ENCODE data around the gene RIMBP2.

RIMBP2 gene

DNA sequence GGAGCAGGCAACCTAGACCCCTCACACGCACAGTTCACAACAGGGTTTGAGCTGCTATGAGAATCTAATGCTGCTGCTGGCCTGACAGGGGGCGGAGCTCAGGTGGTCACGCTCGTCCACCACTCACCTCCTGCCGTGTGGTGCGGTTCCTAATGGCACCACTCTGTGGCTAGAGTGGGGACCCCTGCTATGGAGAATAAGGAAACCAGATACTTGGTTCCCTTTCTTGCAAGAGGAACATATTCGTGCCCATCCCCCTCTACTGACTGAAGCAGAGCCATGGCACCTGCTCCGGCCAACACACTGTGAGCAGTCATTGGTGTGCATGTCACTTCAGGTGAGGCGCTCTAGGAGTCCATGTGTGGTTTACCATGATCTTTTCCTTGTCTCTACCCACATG, 30.4 kb upstream of the RIMBP2 start:
- no peaks in the 10 kb centered on the region for H4K20me1 ChIP-seq (ENCODE audit: insufficient read depth, low read length)
- H3K27ac ChIP-seq (ENCODE audit: low read length), result no peak overlapping the region
- peaks cover 5% of the 10 kb centered on the region for H3K4me1 ChIP-seq (ENCODE audit: low read length)
- H3K36me3 ChIP-seq (replicated peaks; ENCODE audit: low read depth, low read length), result no peaks in the 10 kb centered on the region
- no peaks in the 10 kb centered on the region for H3K27me3 ChIP-seq (ENCODE audit: low read depth, low read length)
- no peak for TF ChIP-seq EZH2phosphoT487 (IDR thresholded peaks at IDR 0.05; ENCODE audit: low read depth)
- TF ChIP-seq CTCF (IDR thresholded peaks at IDR 0.05; ENCODE audit: low read depth, low read length), result no peak
- no peaks in the 10 kb centered on the region for H3K79me2 ChIP-seq (ENCODE audit: low read length)
- H2AFZ ChIP-seq (ENCODE audit: low read depth, low read length), result no peak overlapping the region
- no peak overlapping the region for H3K4me3 ChIP-seq (ENCODE audit: low read length)
- no peaks in the 10 kb centered on the region for H3K9me3 ChIP-seq (ENCODE audit: insufficient read depth, low read length)
- H3K4me2 ChIP-seq (ENCODE audit: low read length), result no peak overlapping the region
- no peak overlapping the region for H3K9ac ChIP-seq (ENCODE audit: low read length)

- H3K9ac ChIP-seq (ENCODE audit: low read length), result no peak overlapping the region
- H3K4me1 ChIP-seq (ENCODE audit: low read length), result no peaks in the 10 kb centered on the region
- no peaks in the 10 kb centered on the region for H3K9me3 ChIP-seq (ENCODE audit: insufficient read depth, low read length)
- H2AFZ ChIP-seq (ENCODE audit: low read depth, low read length), result no peak overlapping the region
- H3K4me3 ChIP-seq (ENCODE audit: low read length), result no peak overlapping the region
- H3K27ac ChIP-seq (ENCODE audit: low read length), result no peak overlapping the region
- TF ChIP-seq EZH2phosphoT487 (IDR thresholded peaks at IDR 0.05; ENCODE audit: low read depth) (no peak), CTCF (IDR thresholded peaks at IDR 0.05; ENCODE audit: low read depth, low read length) (no peak)
- H3K4me2 ChIP-seq (ENCODE audit: low read length), result no peak overlapping the region
- no peaks in the 10 kb centered on the region for H3K79me2 ChIP-seq (ENCODE audit: low read length)
- H3K36me3 ChIP-seq (replicated peaks; ENCODE audit: low read depth, low read length), result no peaks in the 10 kb centered on the region
- H4K20me1 ChIP-seq (ENCODE audit: insufficient read depth, low read length), result no peaks in the 10 kb centered on the region
- H3K27me3 ChIP-seq (ENCODE audit: low read depth, low read length), result no peaks in the 10 kb centered on the region
Measured at GRCh38 chr12:130745921-130746320, 29.8 kb upstream of the RIMBP2 start.

GRCh38 chr12:130744274-130744673, 28.2 kb upstream of the RIMBP2 start:
- Histone ChIP-seq H2AFZ (ENCODE audit: low read depth, low read length) (no peak overlapping the region), H3K36me3 (replicated peaks; ENCODE audit: low read depth, low read length) (no peaks in the 10 kb centered on the region), H4K20me1 (ENCODE audit: insufficient read depth, low read length) (no peaks in the 10 kb centered on the region), H3K4me2 (ENCODE audit: low read length) (no peak overlapping the region), H3K9ac (ENCODE audit: low read length) (no peak overlapping the region), H3K4me3 (ENCODE audit: low read length) (no peak overlapping the region), H3K27ac (ENCODE audit: low read length) (no peak overlapping the region), H3K9me3 (ENCODE audit: insufficient read depth, low read length) (no peaks in the 10 kb centered on the region), H3K27me3 (ENCODE audit: low read depth, low read length) (no peaks in the 10 kb centered on the region), H3K4me1 (ENCODE audit: low read length) (no peaks in the 10 kb centered on the region), H3K79me2 (ENCODE audit: low read length) (no peaks in the 10 kb centered on the region)
- no peak for TF ChIP-seq CTCF (IDR thresholded peaks at IDR 0.05; ENCODE audit: low read depth, low read length)
- no peak for TF ChIP-seq EZH2phosphoT487 (IDR thresholded peaks at IDR 0.05; ENCODE audit: low read depth)

- Histone ChIP-seq H3K27me3 (ENCODE audit: low read depth, low read length) (no peaks in the 10 kb centered on the region), H3K27ac (ENCODE audit: low read length) (no peak overlapping the region), H3K4me1 (ENCODE audit: low read length) (no peaks in the 10 kb centered on the region), H3K79me2 (ENCODE audit: low read length) (no peaks in the 10 kb centered on the region), H3K36me3 (replicated peaks; ENCODE audit: low read depth, low read length) (no peaks in the 10 kb centered on the region), H3K4me3 (ENCODE audit: low read length) (no peak overlapping the region), H2AFZ (ENCODE audit: low read depth, low read length) (no peak overlapping the region), H4K20me1 (ENCODE audit: insufficient read depth, low read length) (no peaks in the 10 kb centered on the region), H3K4me2 (ENCODE audit: low read length) (no peak overlapping the region), H3K9me3 (ENCODE audit: insufficient read depth, low read length) (no peaks in the 10 kb centered on the region), H3K9ac (ENCODE audit: low read length) (no peak overlapping the region)
- TF ChIP-seq CTCF (IDR thresholded peaks at IDR 0.05; ENCODE audit: low read depth, low read length), result no peak
- no peak for TF ChIP-seq EZH2phosphoT487 (IDR thresholded peaks at IDR 0.05; ENCODE audit: low read depth)
Measured at GRCh38 chr12:130743606-130744005, 27.5 kb upstream of the RIMBP2 start.

Data from OCI-LY3 (cell line).